Measurements from ENCODE around the gene WNK4. TPM values are rescaled to one million over a fixed set of nuclear protein-coding genes. Genes with fewer than 3 reads are reported as not detected.
A peak's percentile ranks its signal among the peaks of the same experiment; 100 is the strongest.

The WNK4 gene
- total and polyA plus RNA-seq, 9 of the 15 experiments (the other 6 are each of a cell fraction or from before 2014, with no cell fraction given): 0.32 to 25.8 (median 4.5) TPM

DNA sequence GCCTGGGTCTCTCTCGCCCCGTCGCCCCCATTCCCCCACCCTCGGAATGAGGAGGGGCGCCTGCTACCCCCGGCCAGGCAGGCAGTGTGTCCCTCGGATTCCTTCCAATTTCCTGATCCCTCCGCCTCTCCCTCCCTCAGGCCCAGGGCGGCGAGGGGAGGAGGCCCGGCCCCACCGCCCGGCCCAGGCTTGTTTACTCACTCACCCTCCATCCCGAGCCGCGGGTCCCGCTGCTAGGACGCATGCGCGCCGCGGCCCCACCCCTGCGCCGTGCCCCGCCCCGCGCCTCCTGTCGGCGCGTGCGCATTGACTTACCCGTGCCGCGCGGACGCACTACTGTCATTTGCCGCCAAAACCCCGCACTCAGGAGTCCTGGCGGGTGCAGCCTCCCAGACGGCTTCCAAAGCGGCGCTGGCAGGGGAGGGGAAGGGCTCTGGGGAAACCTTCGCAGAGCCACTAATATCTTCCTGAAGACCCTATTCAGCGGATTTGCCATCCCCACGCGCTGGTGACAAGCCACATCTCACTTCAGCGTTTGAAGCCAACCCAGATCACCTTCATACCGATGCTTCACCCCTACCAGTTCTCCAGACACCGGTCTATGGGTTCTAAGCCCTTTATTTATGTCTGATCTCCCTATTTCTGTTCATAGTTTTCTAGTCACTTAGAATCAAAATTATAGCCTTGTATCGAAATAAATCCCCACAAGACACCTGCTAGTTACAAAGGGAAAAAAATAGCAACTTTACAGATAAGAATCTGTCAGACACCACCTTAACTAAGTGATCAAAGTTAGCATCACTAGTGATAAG, 35.4 kb upstream of the WNK4 start, which contains the start of gene EZH1 (continued):
- TF ChIP-seq PREB (CRISPR knock-in tag; IDR thresholded peaks at IDR 0.05) (peak; percentile 92; the same call in 1 of the 2 replicates), MED1 (CRISPR knock-in tag; IDR thresholded peaks at IDR 0.05; ENCODE audit: borderline replicate concordance) (no peak), CBX8 (IDR thresholded peaks at IDR 0.05; ENCODE audit: borderline replicate concordance, extremely low read depth, low read depth, low read length, poor library complexity, severe bottlenecking) (no peak), ZNF316 (IDR thresholded peaks at IDR 0.05) (no peak), FIP1L1 (IDR thresholded peaks at IDR 0.05; ENCODE audit: low read depth, low read length, poor library complexity, severe bottlenecking) (no peak), SUPT5H (IDR thresholded peaks at IDR 0.05) (peak; percentile 76), HLTF (IDR thresholded peaks at IDR 0.05) (no peak), ARHGAP35 (IDR thresholded peaks at IDR 0.05; ENCODE audit: partially characterized antibody) (no peak), MCM3 (IDR thresholded peaks at IDR 0.05) (no peak), ZNF140 (CRISPR knock-in tag; IDR thresholded peaks at IDR 0.05) (no peak), ZNF239 (CRISPR knock-in tag; IDR thresholded peaks at IDR 0.05) (no peak), ZNF282 (CRISPR knock-in tag; IDR thresholded peaks at IDR 0.05) (no peak), HDAC6 (IDR thresholded peaks at IDR 0.05; ENCODE audit: low read depth, low read length) (no peak), SIRT6 (IDR thresholded peaks at IDR 0.05; ENCODE audit: low read depth, low read length) (no peak), ZNF253 (CRISPR knock-in tag; conservative IDR thresholded peaks at IDR 0.05) (no peak), ZNF764 (CRISPR knock-in tag; IDR thresholded peaks at IDR 0.05; ENCODE audit: low read depth) (no peak), NR2C1 (IDR thresholded peaks at IDR 0.05) (no peak), NR2C1 (tag; IDR thresholded peaks at IDR 0.05) (no peak), ZNF668 (CRISPR knock-in tag; IDR thresholded peaks at IDR 0.05) (no peak), YY1 (IDR thresholded peaks at IDR 0.05; ENCODE audit: borderline replicate concordance in 1 of 3, control insufficient read depth in 1 of 3, extremely low read depth in 1 of 3, insufficient read depth in 3 of 3, insufficient read length in 1 of 3, insufficient replicate concordance in 2 of 3, low read depth in 1 of 3, low read length in 2 of 3) (peak in 2 of 3 experiments; percentile 28 to 54)
- TF ChIP-seq, protein P1, sequence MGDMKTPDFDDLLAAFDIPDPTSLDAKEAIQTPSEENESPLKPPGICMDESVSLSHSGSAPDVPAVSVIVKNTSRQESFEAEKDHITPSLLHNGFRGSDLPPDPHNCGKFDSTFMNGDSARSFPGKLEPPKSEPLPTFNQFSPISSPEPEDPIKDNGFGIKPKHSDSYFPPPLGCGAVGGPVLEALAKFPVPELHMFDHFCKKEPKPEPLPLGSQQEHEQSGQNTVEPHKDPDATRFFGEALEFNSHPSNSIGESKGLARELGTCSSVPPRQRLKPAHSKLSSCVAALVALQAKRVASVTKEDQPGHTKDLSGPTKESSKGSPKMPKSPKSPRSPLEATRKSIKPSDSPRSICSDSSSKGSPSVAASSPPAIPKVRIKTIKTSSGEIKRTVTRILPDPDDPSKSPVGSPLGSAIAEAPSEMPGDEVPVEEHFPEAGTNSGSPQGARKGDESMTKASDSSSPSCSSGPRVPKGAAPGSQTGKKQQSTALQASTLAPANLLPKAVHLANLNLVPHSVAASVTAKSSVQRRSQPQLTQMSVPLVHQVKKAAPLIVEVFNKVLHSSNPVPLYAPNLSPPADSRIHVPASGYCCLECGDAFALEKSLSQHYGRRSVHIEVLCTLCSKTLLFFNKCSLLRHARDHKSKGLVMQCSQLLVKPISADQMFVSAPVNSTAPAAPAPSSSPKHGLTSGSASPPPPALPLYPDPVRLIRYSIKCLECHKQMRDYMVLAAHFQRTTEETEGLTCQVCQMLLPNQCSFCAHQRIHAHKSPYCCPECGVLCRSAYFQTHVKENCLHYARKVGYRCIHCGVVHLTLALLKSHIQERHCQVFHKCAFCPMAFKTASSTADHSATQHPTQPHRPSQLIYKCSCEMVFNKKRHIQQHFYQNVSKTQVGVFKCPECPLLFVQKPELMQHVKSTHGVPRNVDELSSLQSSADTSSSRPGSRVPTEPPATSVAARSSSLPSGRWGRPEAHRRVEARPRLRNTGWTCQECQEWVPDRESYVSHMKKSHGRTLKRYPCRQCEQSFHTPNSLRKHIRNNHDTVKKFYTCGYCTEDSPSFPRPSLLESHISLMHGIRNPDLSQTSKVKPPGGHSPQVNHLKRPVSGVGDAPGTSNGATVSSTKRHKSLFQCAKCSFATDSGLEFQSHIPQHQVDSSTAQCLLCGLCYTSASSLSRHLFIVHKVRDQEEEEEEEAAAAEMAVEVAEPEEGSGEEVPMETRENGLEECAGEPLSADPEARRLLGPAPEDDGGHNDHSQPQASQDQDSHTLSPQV (IDR thresholded peaks at IDR 0.05): peak; percentile 91
- TF ChIP-seq, protein P2, sequence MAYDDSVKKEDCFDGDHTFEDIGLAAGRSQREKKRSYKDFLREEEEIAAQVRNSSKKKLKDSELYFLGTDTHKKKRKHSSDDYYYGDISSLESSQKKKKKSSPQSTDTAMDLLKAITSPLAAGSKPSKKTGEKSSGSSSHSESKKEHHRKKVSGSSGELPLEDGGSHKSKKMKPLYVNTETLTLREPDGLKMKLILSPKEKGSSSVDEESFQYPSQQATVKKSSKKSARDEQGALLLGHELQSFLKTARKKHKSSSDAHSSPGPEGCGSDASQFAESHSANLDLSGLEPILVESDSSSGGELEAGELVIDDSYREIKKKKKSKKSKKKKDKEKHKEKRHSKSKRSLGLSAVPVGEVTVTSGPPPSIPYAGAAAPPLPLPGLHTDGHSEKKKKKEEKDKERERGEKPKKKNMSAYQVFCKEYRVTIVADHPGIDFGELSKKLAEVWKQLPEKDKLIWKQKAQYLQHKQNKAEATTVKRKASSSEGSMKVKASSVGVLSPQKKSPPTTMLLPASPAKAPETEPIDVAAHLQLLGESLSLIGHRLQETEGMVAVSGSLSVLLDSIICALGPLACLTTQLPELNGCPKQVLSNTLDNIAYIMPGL (CRISPR knock-in tag; IDR thresholded peaks at IDR 0.05): no peak

Measured in K562 (cell line).